Right cardiac atrium (tissue), 5 donors: ENCODE measurements around the gene LTBP1. TPM values are rescaled to one million over a fixed set of nuclear protein-coding genes. Genes with fewer than 3 reads are reported as not detected.

ENCODE experiments used
- ATAC-seq, 2 donors: fragments of 200-7000 bp; cut with Tn5 transposase; one replicate each; pipeline versions ENCODE4 v1.8.0 to v1.9.1; 2020; ENCODE audit warnings: moderate library complexity in 2 of 2, mild to moderate bottlenecking in 1 of 2
- DNase-seq, 3 donors: peaks; one replicate each; pipeline ENCODE4 v3.0.0-alpha.2; 2020
- H3K27ac ChIP-seq: one replicate; pipeline ENCODE4 v1.5.1; 2013; ENCODE audit warnings: mild to moderate bottlenecking, low read length, control low read depth, moderate library complexity
- H3K27me3 ChIP-seq: one replicate; pipeline ENCODE4 v1.6.1; 2013; ENCODE audit not compliant: control insufficient read depth, insufficient read depth
- H3K4me1 ChIP-seq: one replicate; pipeline ENCODE4 v1.6.1; 2013; ENCODE audit warnings: low read length; ENCODE audit not compliant: control insufficient read depth, insufficient read depth
- H3K4me3 ChIP-seq: one replicate; pipeline ENCODE4 v1.5.1; 2013; ENCODE audit warnings: low read length, control low read depth
- H3K9me3 ChIP-seq: one replicate; pipeline ENCODE4 v1.6.1; 2013; ENCODE audit warnings: low read length; ENCODE audit not compliant: control insufficient read depth
- WGBS: extraction: QIAGEN DNeasy Blood & Tissue Kit; methylation state at CpG from one replicate; pipeline ENCODE4 v1.1.7; 2013; 5-methylcytosine and 5-hydroxymethylcytosine counted together
- intact Hi-C, 4 donors: fragments of 100-400 bp; cut with DNase I; formaldehyde crosslinking; loops; one replicate each; pipeline versions ENCODE4 v1.11.0 to v1.14.0; 2022 to 2023
- polyA plus RNA-seq: library from polyadenylated mRNA; stranded (reverse); fragments of 200-250 nt; gene quantifications from one replicate; pipeline ENCODE4 v1.2.3, GENCODE V29; 2013
- total RNA-seq, 4 donors: library from RNA; stranded (reverse); fragmentation: NEBNext Ultra II Directional; extraction: Animal tissue kit (Norgen Biotek cat#: 25700); gene quantifications; one replicate each; pipeline ENCODE4 v1.2.1, GENCODE V29; 2021
- donor health status: healthy with polysubstance abuse.
- donor health status: DM: no; HTN: yes; CAD: no.
- donor health status: DM: no; HTN: no; CAD: no.
- donor health status: DM: no; HTN: yes; CAD: no; lungs with severe emphysema.
- donor health status: DM: yes; HTN: yes; CAD: no.

LTBP1 gene
- total and polyA plus RNA-seq, 5 donors = 53.0 to 218 (median 113) TPM

DNA sequence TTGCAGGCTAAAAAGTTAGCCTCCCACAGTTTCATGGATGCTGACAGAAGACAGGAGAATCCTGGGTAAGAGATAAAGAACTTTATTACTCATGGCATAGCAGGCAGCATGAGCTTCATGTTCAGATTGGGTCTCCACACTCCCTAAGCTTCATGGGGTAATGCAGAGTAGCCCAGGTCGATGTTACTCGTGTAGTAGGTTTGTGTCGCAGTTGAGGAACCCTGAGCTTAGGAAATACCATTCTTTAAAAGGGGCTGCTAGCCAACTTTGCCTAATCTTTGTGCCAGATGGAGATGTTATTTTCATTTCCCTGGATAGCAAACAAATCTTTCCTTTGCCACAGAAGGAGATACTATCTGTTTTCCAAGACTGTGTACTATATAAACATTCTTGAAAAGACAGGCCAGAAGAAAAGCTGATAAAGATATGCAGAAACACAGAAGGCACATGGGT is 117.6 kb downstream of the LTBP1 start:
- ATAC-seq (no peak), DNase-seq (no peak)
- no peaks in the 10 kb centered on the region for H3K27me3 ChIP-seq
- intact Hi-C loops = no loop called here
- no peak overlapping the region for H3K4me3 ChIP-seq
- H3K9me3 ChIP-seq = no peaks in the 10 kb centered on the region
- no peak overlapping the region for H3K27ac ChIP-seq
- 70% methylated on average over 3 of the region's 3 CpGs for WGBS
- no peaks in the 10 kb centered on the region for H3K4me1 ChIP-seq

DNA sequence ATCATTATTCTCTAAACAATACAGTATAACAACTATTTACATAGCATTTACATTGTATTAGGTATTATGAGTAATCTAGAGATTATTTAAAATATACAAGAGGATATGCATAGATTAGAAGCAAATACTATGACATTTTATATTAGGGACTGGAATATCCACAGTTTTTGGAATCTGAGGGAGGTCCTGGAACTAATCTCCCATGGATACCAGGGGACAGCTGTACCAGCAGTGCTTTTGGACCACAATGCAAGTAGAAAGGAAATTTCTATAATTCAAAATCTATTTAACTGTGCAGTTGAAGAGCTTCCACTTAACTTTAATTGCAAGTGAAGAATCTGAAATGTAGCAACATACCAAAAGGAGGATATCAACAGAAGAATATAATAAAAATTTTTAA is 120.8 kb downstream of the LTBP1 start:
- ATAC-seq (no peak), DNase-seq (no peak)
- Histone ChIP-seq H3K4me1 (peaks cover 4% of the 10 kb centered on the region), H3K9me3 (no peaks in the 10 kb centered on the region), H3K27me3 (no peaks in the 10 kb centered on the region), H3K4me3 (no peak overlapping the region), H3K27ac (no peak overlapping the region)
- intact Hi-C loops = no loop called here

DNA sequence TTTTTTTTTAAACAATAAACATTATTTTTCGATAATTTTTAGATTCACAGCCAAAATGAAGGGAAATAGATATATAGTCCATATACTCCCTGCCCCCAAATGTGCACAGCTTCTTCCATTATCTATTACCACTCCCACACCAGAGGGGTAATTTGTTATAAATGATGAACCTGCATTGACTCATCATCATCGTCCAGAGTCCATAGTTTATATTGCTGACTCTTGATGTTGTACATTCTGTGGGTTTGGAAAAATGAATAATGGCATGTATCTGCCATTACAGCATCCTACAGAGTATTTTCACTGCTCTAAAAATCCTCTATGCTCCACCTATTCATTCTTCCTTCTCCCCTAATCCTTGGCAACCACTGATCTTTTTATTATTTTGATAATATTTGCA is 121.5 kb downstream of the LTBP1 start:
- intact Hi-C loops = no loop called here
- 64% methylated on average over 2 of the region's 2 CpGs for WGBS
- no peaks in the 10 kb centered on the region for H3K9me3 ChIP-seq
- H3K4me1 ChIP-seq = peaks cover 4% of the 10 kb centered on the region
- ATAC-seq = no peak
- DNase-seq = no peak
- no peak overlapping the region for H3K4me3 ChIP-seq
- H3K27ac ChIP-seq = no peak overlapping the region
- H3K27me3 ChIP-seq = no peaks in the 10 kb centered on the region

GRCh38 chr2:33069894-33070651 is 123.3 kb downstream of the LTBP1 start:
- WGBS = 69% methylated on average over 10 of the region's 10 CpGs
- DNase-seq (peak; percentile 56 to 72 (median 57)), ATAC-seq (peak; percentile 87 to 94)
- Histone ChIP-seq H3K27me3 (no peaks in the 10 kb centered on the region), H3K4me3 (no peak overlapping the region), H3K4me1 (peaks cover 4% of the 10 kb centered on the region), H3K27ac (peak overlapping the region; percentile 21), H3K9me3 (no peaks in the 10 kb centered on the region)
- intact Hi-C loops = no loop called here

- Histone ChIP-seq H3K4me1 (peaks cover 4% of the 10 kb centered on the region), H3K4me3 (no peak overlapping the region), H3K27me3 (no peaks in the 10 kb centered on the region), H3K27ac (no peak overlapping the region), H3K9me3 (no peaks in the 10 kb centered on the region)
- DNase-seq (no peak), ATAC-seq (no peak)
- WGBS = 33% methylated on average over 5 of the region's 5 CpGs
- intact Hi-C loops = no loop called here
These were observed 124.8 kb downstream of the LTBP1 start for GRCh38 chr2:33071591-33071990.

GRCh38 chr2:33072614-33073013 is 125.9 kb downstream of the LTBP1 start:
- intact Hi-C loops = no loop called here
- DNase-seq (no peak), ATAC-seq (no peak)
- WGBS = 80% methylated on average over 6 of the region's 6 CpGs
- H3K4me3 ChIP-seq = no peak overlapping the region
- H3K9me3 ChIP-seq = no peaks in the 10 kb centered on the region
- H3K27me3 ChIP-seq = no peaks in the 10 kb centered on the region
- no peak overlapping the region for H3K27ac ChIP-seq
- H3K4me1 ChIP-seq = peaks cover 4% of the 10 kb centered on the region

GRCh38 chr2:33073018-33073417 is 126.3 kb downstream of the LTBP1 start:
- no peaks in the 10 kb centered on the region for H3K9me3 ChIP-seq
- intact Hi-C loops = no loop called here
- WGBS = 94% methylated on average over 4 of the region's 4 CpGs
- H3K4me1 ChIP-seq = peaks cover 4% of the 10 kb centered on the region
- H3K27me3 ChIP-seq = no peaks in the 10 kb centered on the region
- ATAC-seq (no peak), DNase-seq (no peak)
- H3K4me3 ChIP-seq = no peak overlapping the region
- no peak overlapping the region for H3K27ac ChIP-seq

DNA sequence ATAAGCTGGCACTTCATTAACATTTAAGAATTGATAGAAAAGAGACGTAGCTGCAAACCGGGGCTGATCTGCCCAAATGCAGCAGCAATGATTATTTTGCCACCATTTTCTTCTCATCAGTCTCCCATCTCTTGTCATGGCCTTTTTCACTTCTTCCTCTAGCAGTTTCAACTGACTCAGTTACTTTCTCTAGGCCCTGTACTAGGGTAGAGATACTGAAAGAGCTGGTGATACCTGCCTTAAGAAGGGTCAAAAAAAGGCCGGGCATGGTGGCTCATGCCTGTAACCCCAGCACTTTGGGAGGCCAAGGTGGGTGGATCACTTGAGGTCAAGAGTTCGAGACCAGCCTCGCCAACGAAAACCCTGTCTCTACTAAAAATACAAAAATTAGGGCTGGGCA is 127.4 kb downstream of the LTBP1 start:
- intact Hi-C loops = no loop called here
- no peak for DNase-seq
- 97% methylated on average over 6 of the region's 6 CpGs for WGBS

DNA sequence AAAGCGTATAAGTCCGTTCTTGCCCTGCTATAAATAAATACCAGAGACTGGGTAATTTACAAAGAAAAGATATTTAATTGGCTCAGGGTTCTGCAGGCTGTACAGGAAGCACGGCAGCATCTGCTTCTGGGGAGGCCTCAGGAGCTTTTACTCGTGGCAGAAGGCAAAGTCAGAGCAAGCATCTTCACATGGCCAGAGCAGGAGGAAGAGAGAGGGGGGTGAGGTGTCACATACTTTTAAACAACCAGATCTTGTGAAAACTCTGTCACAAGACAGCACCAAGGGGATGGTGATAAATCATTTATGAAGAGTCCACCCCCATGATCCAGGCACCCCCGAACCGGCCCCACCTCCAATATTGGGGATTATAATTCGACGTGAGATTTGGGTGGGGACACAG is 130.6 kb downstream of the LTBP1 start:
- H3K9me3 ChIP-seq = no peaks in the 10 kb centered on the region
- intact Hi-C loops = no loop called here
- ATAC-seq = no peak
- H3K27ac ChIP-seq = no peak overlapping the region
- DNase-seq = no peak
- H3K27me3 ChIP-seq = no peaks in the 10 kb centered on the region
- no peak overlapping the region for H3K4me3 ChIP-seq
- H3K4me1 ChIP-seq = no peaks in the 10 kb centered on the region
- WGBS = 69% methylated on average over 8 of the region's 8 CpGs

More for the DNA sequence above, 127.4 kb downstream of the LTBP1 start:
- H3K4me3 ChIP-seq = no peak overlapping the region
- no peak for ATAC-seq
- no peaks in the 10 kb centered on the region for H3K27me3 ChIP-seq
- no peaks in the 10 kb centered on the region for H3K9me3 ChIP-seq
- H3K27ac ChIP-seq = no peak overlapping the region
- H3K4me1 ChIP-seq = peaks cover 4% of the 10 kb centered on the region

- intact Hi-C loops = no loop called here
- DNase-seq = no peak
- Histone ChIP-seq H3K27me3 (no peaks in the 10 kb centered on the region), H3K27ac (no peak overlapping the region), H3K4me1 (no peaks in the 10 kb centered on the region), H3K4me3 (no peak overlapping the region), H3K9me3 (no peaks in the 10 kb centered on the region)
- WGBS = 66% methylated on average over 4 of the region's 4 CpGs
- no peak for ATAC-seq
These were observed 131.1 kb downstream of the LTBP1 start for GRCh38 chr2:33077844-33078243.

DNA sequence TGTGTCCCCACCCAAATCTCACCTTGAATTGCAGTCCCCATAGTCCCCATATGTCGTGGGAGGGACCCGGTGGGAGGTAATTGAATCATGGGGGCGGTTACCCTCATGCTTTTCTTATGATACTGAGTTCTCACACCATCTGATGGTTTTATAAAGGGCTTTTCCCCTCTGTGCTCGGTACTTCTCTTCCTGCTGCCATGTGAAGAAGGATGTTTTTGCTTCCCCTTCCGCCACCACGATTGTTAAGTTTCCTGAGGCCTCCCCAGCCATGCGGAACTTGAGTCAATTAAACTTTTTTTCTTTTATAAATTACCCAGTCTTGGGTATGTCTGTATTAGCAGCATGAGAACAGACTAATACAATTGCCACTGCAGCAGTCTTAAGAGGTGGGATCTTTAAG is 134.9 kb downstream of the LTBP1 start:
- DNase-seq (no peak), ATAC-seq (no peak)
- 62% methylated on average over 7 of the region's 7 CpGs for WGBS
- no peak overlapping the region for H3K27ac ChIP-seq
- no peaks in the 10 kb centered on the region for H3K27me3 ChIP-seq
- no peak overlapping the region for H3K4me3 ChIP-seq
- H3K9me3 ChIP-seq = no peaks in the 10 kb centered on the region
- intact Hi-C loops = no loop called here
- peaks cover 17% of the 10 kb centered on the region for H3K4me1 ChIP-seq
